Mucosa of stomach (tissue), 1 donor: ENCODE measurements around the gene GNAI3.

Source experiments
- H3K27me3 ChIP-seq: one replicate; pipeline ENCODE4 v1.7.0; 2013; ENCODE audit warnings: mild to moderate bottlenecking, low read length; ENCODE audit not compliant: control insufficient read depth, insufficient read depth
- H3K36me3 ChIP-seq: one replicate; pipeline ENCODE4 v1.7.0; 2013; ENCODE audit warnings: low read length; ENCODE audit not compliant: control insufficient read depth, insufficient read depth
- H3K4me1 ChIP-seq: one replicate; pipeline ENCODE4 v1.7.0; 2013; ENCODE audit warnings: mild to moderate bottlenecking, low read length; ENCODE audit not compliant: control insufficient read depth, insufficient read depth
- H3K4me3 ChIP-seq: one replicate; pipeline ENCODE4 v1.7.0; 2013; ENCODE audit warnings: low read length
- H3K9ac ChIP-seq: one replicate; pipeline ENCODE4 v1.7.0; 2013; ENCODE audit warnings: mild to moderate bottlenecking, low read length, moderate library complexity
- H3K9me3 ChIP-seq: one replicate; pipeline ENCODE4 v1.7.0; 2013; ENCODE audit warnings: mild to moderate bottlenecking, low read length, moderate library complexity; ENCODE audit not compliant: control insufficient read depth
- donor health status: Pancreatic carcinoma.

The GNAI3 gene

GRCh38 chr1:109548321-109549267 lies at the start of gene GNAI3:
TSS of gene GNAI3 (plus strand) at chr1:109548615. CDS start at chr1:109548721, 106 bp downstream.
- H3K36me3 ChIP-seq: no peaks in the 10 kb centered on the region
- H3K27me3 ChIP-seq: no peaks in the 10 kb centered on the region
- H3K4me3 ChIP-seq: peak within 1 kb of the TSS; percentile 62
- H3K4me1 ChIP-seq: peaks cover 6% of the 10 kb centered on the region
- H3K9me3 ChIP-seq: no peaks in the 10 kb centered on the region
- peak within 1 kb of the TSS; percentile 90 for H3K9ac ChIP-seq

GRCh38 chr1:109499081-109499480 lies 49.3 kb upstream of the GNAI3 start:
- H3K36me3 ChIP-seq: peaks cover 4% of the 10 kb centered on the region
- H3K4me3 ChIP-seq: no peak overlapping the region
- H3K27me3 ChIP-seq: no peaks in the 10 kb centered on the region
- peaks cover 17% of the 10 kb centered on the region for H3K4me1 ChIP-seq
- no peaks in the 10 kb centered on the region for H3K9me3 ChIP-seq
- no peak overlapping the region for H3K9ac ChIP-seq

GRCh38 chr1:109499661-109500536 lies 48.5 kb upstream of the GNAI3 start:
- no peaks in the 10 kb centered on the region for H3K27me3 ChIP-seq
- no peak overlapping the region for H3K4me3 ChIP-seq
- H3K9ac ChIP-seq: no peak overlapping the region
- peaks cover 13% of the 10 kb centered on the region for H3K4me1 ChIP-seq
- H3K9me3 ChIP-seq: no peaks in the 10 kb centered on the region
- H3K36me3 ChIP-seq: peaks cover 4% of the 10 kb centered on the region

- H3K27me3 ChIP-seq: no peaks in the 10 kb centered on the region
- H3K36me3 ChIP-seq: peaks cover 4% of the 10 kb centered on the region
- peaks cover 6% of the 10 kb centered on the region for H3K4me1 ChIP-seq
- H3K9me3 ChIP-seq: no peaks in the 10 kb centered on the region
- no peak overlapping the region for H3K9ac ChIP-seq
- H3K4me3 ChIP-seq: no peak overlapping the region
Observed at GRCh38 chr1:109500941-109501381, 47.5 kb upstream of the GNAI3 start.

GRCh38 chr1:109501644-109502363 lies 46.6 kb upstream of the GNAI3 start:
- H3K9me3 ChIP-seq: no peaks in the 10 kb centered on the region
- H3K4me3 ChIP-seq: no peak overlapping the region
- no peak overlapping the region for H3K9ac ChIP-seq
- no peaks in the 10 kb centered on the region for H3K27me3 ChIP-seq
- peaks cover 4% of the 10 kb centered on the region for H3K36me3 ChIP-seq
- H3K4me1 ChIP-seq: peaks cover 6% of the 10 kb centered on the region

- Histone ChIP-seq H3K4me1 (peaks cover 6% of the 10 kb centered on the region), H3K9ac (no peak overlapping the region), H3K4me3 (no peak overlapping the region), H3K27me3 (no peaks in the 10 kb centered on the region), H3K36me3 (peaks cover under 1% of the 10 kb centered on the region), H3K9me3 (no peaks in the 10 kb centered on the region)
Observed at GRCh38 chr1:109502364-109502851, 46.0 kb upstream of the GNAI3 start.

GRCh38 chr1:109503935-109504334 lies 44.5 kb upstream of the GNAI3 start:
- no peaks in the 10 kb centered on the region for H3K36me3 ChIP-seq
- H3K9ac ChIP-seq: no peak overlapping the region
- H3K4me3 ChIP-seq: no peak overlapping the region
- no peaks in the 10 kb centered on the region for H3K27me3 ChIP-seq
- H3K9me3 ChIP-seq: no peaks in the 10 kb centered on the region
- peaks cover 9% of the 10 kb centered on the region for H3K4me1 ChIP-seq

- H3K4me1 ChIP-seq: peaks cover 12% of the 10 kb centered on the region
- H3K4me3 ChIP-seq: no peak overlapping the region
- H3K36me3 ChIP-seq: no peaks in the 10 kb centered on the region
- H3K9me3 ChIP-seq: no peaks in the 10 kb centered on the region
- H3K27me3 ChIP-seq: no peaks in the 10 kb centered on the region
- H3K9ac ChIP-seq: no peak overlapping the region
Observed at GRCh38 chr1:109504974-109505373, 43.4 kb upstream of the GNAI3 start.

GRCh38 chr1:109508001-109508872 lies 40.2 kb upstream of the GNAI3 start:
- H3K27me3 ChIP-seq: peaks cover 4% of the 10 kb centered on the region
- peaks cover 12% of the 10 kb centered on the region for H3K4me1 ChIP-seq
- H3K36me3 ChIP-seq: no peaks in the 10 kb centered on the region
- H3K4me3 ChIP-seq: no peak overlapping the region
- no peak overlapping the region for H3K9ac ChIP-seq
- H3K9me3 ChIP-seq: no peaks in the 10 kb centered on the region

GRCh38 chr1:109508873-109509175 lies 39.6 kb upstream of the GNAI3 start:
- H3K36me3 ChIP-seq: no peaks in the 10 kb centered on the region
- peaks cover 9% of the 10 kb centered on the region for H3K4me1 ChIP-seq
- no peaks in the 10 kb centered on the region for H3K9me3 ChIP-seq
- peaks cover 4% of the 10 kb centered on the region for H3K27me3 ChIP-seq
- H3K4me3 ChIP-seq: no peak overlapping the region
- peak overlapping the region; percentile 50 for H3K9ac ChIP-seq
